SK-N-SH treated with all-trans-retinoic acid at 6 μM for 48 hours (cell line): ENCODE measurements around the gene FOSL1.

Experiments
- ATAC-seq: fragments of 200-7000 bp; cut with Tn5 transposase; 3 replicates; pipeline ENCODE4 v1.9.1; 2020; ENCODE audit warnings: mild to moderate bottlenecking, moderate library complexity
- ARNTL ChIP-seq: fragments of 450-650 bp; formaldehyde crosslinking; IDR thresholded peaks from 2 replicates; pipeline ENCODE4 v1.5.0; 2020; ENCODE audit warnings: low read depth, mild to moderate bottlenecking, moderate library complexity, borderline replicate concordance
- BACH2 ChIP-seq: fragments of 250-450 bp; sonication (Bioruptor Pico); IDR thresholded peaks from 2 replicates; pipeline ENCODE4 v1.9.0; 2021; ENCODE audit warnings: mild to moderate bottlenecking, borderline replicate concordance
- CREB5 ChIP-seq: fragments of 250-450 bp; sonication (Bioruptor Pico); IDR thresholded peaks from 2 replicates; pipeline ENCODE4 v1.5.1; 2020; ENCODE audit warnings: low read depth, mild to moderate bottlenecking, moderate library complexity
- CSDC2 ChIP-seq: fragments of 250-450 bp; sonication (Bioruptor Pico); IDR thresholded peaks from 2 replicates; pipeline ENCODE4 v1.5.0; 2020; ENCODE audit warnings: mild to moderate bottlenecking, moderate library complexity
- ESRRG ChIP-seq: fragments of 250-450 bp; sonication (Bioruptor Pico); IDR thresholded peaks from 2 replicates; pipeline ENCODE4 v1.6.1; 2021; ENCODE audit warnings: mild to moderate bottlenecking
- GLIS3 ChIP-seq: fragments of 250-450 bp; sonication (Bioruptor Pico); IDR thresholded peaks from 2 replicates; pipeline ENCODE4 v1.5.0; 2020; ENCODE audit warnings: mild to moderate bottlenecking, moderate library complexity
- ISL1 ChIP-seq: fragments of 250-450 bp; sonication (Bioruptor Pico); IDR thresholded peaks from 2 replicates; pipeline ENCODE4 v2.1.2; 2022; ENCODE audit warnings: mild to moderate bottlenecking, moderate library complexity
- OSR1 ChIP-seq: fragments of 250-450 bp; sonication (Bioruptor Pico); IDR thresholded peaks from 2 replicates; pipeline ENCODE4 v1.8.0; 2022; ENCODE audit warnings: moderate library complexity, mild to moderate bottlenecking, inconsistent platforms
- PATZ1 ChIP-seq: fragments of 250-450 bp; sonication (Bioruptor Pico); IDR thresholded peaks from 2 replicates; pipeline ENCODE4 v1.8.0; 2020; ENCODE audit warnings: mild to moderate bottlenecking, moderate library complexity, borderline replicate concordance
- RARB ChIP-seq: fragments of 250-450 bp; sonication (Bioruptor Pico); IDR thresholded peaks from 2 replicates; pipeline ENCODE4 v1.8.0; 2021; ENCODE audit warnings: mild to moderate bottlenecking, moderate library complexity
- SNAI2 ChIP-seq: fragments of 250-450 bp; sonication (Bioruptor Pico); IDR thresholded peaks from 2 replicates; pipeline ENCODE4 v1.5.0; 2020; ENCODE audit warnings: mild to moderate bottlenecking, moderate library complexity
- TCF4 ChIP-seq: fragments of 250-450 bp; sonication (Bioruptor Pico); IDR thresholded peaks from 2 replicates; pipeline ENCODE4 v1.8.0; 2021; ENCODE audit warnings: mild to moderate bottlenecking, moderate library complexity, borderline replicate concordance
- TOX ChIP-seq: fragments of 250-450 bp; sonication (Bioruptor Pico); IDR thresholded peaks from 2 replicates; pipeline ENCODE4 v1.8.0; 2021; ENCODE audit warnings: mild to moderate bottlenecking, moderate library complexity, borderline replicate concordance
- ZC3H10 ChIP-seq: fragments of 250-450 bp; sonication (Bioruptor Pico); IDR thresholded peaks from 2 replicates; pipeline ENCODE4 v1.5.1; 2021; ENCODE audit warnings: mild to moderate bottlenecking, moderate library complexity
- ZFP3 ChIP-seq: fragments of 250-450 bp; sonication (Bioruptor Pico); IDR thresholded peaks from 2 replicates; pipeline ENCODE4 v1.5.0; 2020; ENCODE audit warnings: mild to moderate bottlenecking, moderate library complexity
- ZFP30 ChIP-seq: fragments of 450-650 bp; formaldehyde crosslinking; IDR thresholded peaks from 2 replicates; pipeline ENCODE4 v1.5.0; 2022; ENCODE audit warnings: mild to moderate bottlenecking, moderate library complexity
- ZNF565 ChIP-seq: fragments of 450-650 bp; formaldehyde crosslinking; conservative IDR thresholded peaks from 2 replicates; pipeline ENCODE4 v1.5.0; 2020; ENCODE audit warnings: low read depth, mild to moderate bottlenecking, moderate library complexity
- ZNF70 ChIP-seq: fragments of 450-650 bp; formaldehyde crosslinking; IDR thresholded peaks from 2 replicates; pipeline ENCODE4 v1.5.0; 2020; ENCODE audit warnings: mild to moderate bottlenecking, moderate library complexity
- TF ChIP-seq, protein P1 (sequence below): fragments of 250-450 bp; sonication (Bioruptor Pico); IDR thresholded peaks from 2 replicates; pipeline ENCODE4 v1.5.0; 2020; ENCODE audit warnings: mild to moderate bottlenecking, moderate library complexity
- TF ChIP-seq, protein P2 (sequence below): fragments of 250-450 bp; sonication (Bioruptor Pico); IDR thresholded peaks from 2 replicates; pipeline ENCODE4 v1.5.1; 2021; ENCODE audit warnings: mild to moderate bottlenecking, moderate library complexity
- TF ChIP-seq, protein P3 (sequence below): fragments of 250-450 bp; sonication (Bioruptor Pico); IDR thresholded peaks from 2 replicates; pipeline ENCODE4 v1.8.0; 2021; ENCODE audit warnings: low read depth, mild to moderate bottlenecking, moderate library complexity, borderline replicate concordance

FOSL1 gene

DNA sequence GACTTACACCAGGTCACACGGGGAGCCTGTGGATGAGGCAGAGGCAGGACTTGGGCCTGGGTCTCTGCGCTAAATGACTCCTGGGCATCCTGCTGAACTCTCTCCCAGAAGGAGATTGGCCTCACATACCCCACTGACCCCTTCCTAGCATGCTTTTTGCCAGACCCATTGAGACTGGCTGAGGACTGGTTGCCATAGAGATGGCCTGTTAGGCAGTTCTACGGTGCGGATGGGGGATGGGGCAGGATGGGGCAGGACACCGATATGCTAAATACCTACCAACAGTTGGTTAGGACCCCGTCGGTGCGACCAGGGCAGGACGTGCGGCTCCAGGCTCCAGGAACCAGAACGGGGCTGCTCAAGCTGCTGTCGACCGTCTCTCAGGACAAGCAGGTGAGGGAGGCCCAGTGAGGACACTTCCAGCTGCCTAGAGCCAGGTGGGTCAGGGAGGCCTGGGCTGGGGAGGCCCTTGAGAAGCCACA lies 45.3 kb upstream of the FOSL1 start, which contains the start of gene TSGA10IP:
Gene TSGA10IP (plus strand): TSS at position 51 of the 482 bp plus-strand sequence. CDS start 196 bp downstream, at position 247.
- no peak for ATAC-seq

DNA sequence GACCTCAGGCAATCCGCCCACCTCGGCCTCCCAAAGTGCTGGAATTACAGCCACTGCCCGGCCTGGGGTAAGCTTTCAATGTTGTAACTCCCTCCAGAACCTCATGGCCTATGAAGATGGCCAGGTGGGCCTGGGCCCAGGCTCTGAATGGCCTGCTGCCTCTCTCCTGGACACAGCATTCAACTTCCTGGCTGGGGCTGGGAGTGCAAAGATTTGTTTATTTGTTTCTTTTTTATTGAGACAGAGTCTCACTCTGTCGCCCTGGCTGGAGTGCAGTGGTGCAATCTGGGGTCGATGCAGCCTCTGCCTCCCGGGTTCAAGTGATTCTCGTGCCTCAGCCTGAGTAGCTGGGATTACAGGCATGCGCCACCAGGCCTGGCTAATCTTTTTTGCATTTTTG lies 44.6 kb upstream of the FOSL1 start:
- TF ChIP-seq SNAI2 (CRISPR knock-in tag): no peak
- no peak for TF ChIP-seq CREB5 (CRISPR knock-in tag)
- TF ChIP-seq RARB (CRISPR knock-in tag): no peak
- TF ChIP-seq PATZ1 (CRISPR knock-in tag): no peak
- no peak for TF ChIP-seq TCF4 (CRISPR knock-in tag)
- no peak for TF ChIP-seq OSR1 (CRISPR knock-in tag)
- ATAC-seq: no peak

More for the DNA sequence above, 45.3 kb upstream of the FOSL1 start, which contains the start of gene TSGA10IP:
- TF ChIP-seq, protein P1, sequence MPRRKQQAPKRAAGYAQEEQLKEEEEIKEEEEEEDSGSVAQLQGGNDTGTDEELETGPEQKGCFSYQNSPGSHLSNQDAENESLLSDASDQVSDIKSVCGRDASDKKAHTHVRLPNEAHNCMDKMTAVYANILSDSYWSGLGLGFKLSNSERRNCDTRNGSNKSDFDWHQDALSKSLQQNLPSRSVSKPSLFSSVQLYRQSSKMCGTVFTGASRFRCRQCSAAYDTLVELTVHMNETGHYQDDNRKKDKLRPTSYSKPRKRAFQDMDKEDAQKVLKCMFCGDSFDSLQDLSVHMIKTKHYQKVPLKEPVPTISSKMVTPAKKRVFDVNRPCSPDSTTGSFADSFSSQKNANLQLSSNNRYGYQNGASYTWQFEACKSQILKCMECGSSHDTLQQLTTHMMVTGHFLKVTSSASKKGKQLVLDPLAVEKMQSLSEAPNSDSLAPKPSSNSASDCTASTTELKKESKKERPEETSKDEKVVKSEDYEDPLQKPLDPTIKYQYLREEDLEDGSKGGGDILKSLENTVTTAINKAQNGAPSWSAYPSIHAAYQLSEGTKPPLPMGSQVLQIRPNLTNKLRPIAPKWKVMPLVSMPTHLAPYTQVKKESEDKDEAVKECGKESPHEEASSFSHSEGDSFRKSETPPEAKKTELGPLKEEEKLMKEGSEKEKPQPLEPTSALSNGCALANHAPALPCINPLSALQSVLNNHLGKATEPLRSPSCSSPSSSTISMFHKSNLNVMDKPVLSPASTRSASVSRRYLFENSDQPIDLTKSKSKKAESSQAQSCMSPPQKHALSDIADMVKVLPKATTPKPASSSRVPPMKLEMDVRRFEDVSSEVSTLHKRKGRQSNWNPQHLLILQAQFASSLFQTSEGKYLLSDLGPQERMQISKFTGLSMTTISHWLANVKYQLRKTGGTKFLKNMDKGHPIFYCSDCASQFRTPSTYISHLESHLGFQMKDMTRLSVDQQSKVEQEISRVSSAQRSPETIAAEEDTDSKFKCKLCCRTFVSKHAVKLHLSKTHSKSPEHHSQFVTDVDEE: no peak
- TF ChIP-seq TCF4 (CRISPR knock-in tag) (no peak), ZNF70 (CRISPR knock-in tag) (no peak), CSDC2 (CRISPR knock-in tag) (no peak), ISL1 (CRISPR knock-in tag) (no peak), GLIS3 (no peak), OSR1 (CRISPR knock-in tag) (no peak)
- TF ChIP-seq, protein P2, sequence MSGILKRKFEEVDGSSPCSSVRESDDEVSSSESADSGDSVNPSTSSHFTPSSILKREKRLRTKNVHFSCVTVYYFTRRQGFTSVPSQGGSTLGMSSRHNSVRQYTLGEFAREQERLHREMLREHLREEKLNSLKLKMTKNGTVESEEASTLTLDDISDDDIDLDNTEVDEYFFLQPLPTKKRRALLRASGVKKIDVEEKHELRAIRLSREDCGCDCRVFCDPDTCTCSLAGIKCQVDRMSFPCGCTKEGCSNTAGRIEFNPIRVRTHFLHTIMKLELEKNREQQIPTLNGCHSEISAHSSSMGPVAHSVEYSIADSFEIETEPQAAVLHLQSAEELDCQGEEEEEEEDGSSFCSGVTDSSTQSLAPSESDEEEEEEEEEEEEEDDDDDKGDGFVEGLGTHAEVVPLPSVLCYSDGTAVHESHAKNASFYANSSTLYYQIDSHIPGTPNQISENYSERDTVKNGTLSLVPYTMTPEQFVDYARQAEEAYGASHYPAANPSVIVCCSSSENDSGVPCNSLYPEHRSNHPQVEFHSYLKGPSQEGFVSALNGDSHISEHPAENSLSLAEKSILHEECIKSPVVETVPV: no peak
- TF ChIP-seq, protein P3, sequence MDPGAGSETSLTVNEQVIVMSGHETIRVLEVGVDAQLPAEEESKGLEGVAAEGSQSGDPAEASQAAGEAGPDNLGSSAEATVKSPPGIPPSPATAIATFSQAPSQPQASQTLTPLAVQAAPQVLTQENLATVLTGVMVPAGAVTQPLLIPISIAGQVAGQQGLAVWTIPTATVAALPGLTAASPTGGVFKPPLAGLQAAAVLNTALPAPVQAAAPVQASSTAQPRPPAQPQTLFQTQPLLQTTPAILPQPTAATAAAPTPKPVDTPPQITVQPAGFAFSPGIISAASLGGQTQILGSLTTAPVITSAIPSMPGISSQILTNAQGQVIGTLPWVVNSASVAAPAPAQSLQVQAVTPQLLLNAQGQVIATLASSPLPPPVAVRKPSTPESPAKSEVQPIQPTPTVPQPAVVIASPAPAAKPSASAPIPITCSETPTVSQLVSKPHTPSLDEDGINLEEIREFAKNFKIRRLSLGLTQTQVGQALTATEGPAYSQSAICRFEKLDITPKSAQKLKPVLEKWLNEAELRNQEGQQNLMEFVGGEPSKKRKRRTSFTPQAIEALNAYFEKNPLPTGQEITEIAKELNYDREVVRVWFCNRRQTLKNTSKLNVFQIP (CRISPR knock-in tag): no peak

DNA sequence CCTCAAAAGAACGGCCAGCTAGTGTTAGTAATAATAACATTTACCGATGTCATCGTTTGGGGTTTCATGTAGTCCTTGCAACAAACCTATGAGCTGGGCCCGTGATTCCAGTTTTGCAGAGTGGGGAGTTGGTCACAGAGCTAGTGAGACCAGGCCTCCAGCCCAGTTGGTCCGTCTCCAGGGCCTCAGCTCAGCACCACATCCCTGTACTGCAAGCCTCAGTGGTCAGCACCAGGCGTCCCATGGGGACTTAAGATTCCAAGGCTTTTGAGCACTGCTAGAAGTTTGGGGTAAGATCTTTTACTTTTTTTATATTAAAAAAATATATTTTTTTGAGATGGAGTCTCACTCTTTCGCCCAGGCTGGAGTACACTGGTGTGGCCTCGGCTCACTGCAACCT lies 44.0 kb upstream of the FOSL1 start:
- no peak for ATAC-seq
- TF ChIP-seq ZC3H10 (CRISPR knock-in tag) (no peak), GLIS3 (no peak), ZFP3 (CRISPR knock-in tag) (no peak), ESRRG (CRISPR knock-in tag) (no peak), ISL1 (CRISPR knock-in tag) (no peak), RARB (CRISPR knock-in tag) (no peak), ZNF565 (CRISPR knock-in tag) (no peak), CSDC2 (CRISPR knock-in tag) (no peak), SNAI2 (CRISPR knock-in tag) (no peak), ARNTL (CRISPR knock-in tag) (no peak), BACH2 (no peak), ZNF70 (CRISPR knock-in tag) (no peak), ZFP30 (CRISPR knock-in tag) (no peak), PATZ1 (CRISPR knock-in tag) (no peak), TOX (CRISPR knock-in tag) (no peak)
- TF ChIP-seq, protein P3 (CRISPR knock-in tag): no peak
- TF ChIP-seq, protein P2: no peak
